ENCODE measurements around the gene SPRTN.

The SPRTN gene

GRCh38 chr1:231324660-231325059 lies 13.4 kb upstream of the SPRTN start:
- H3K4me3 Mint-ChIP-seq = no peak overlapping the region
- ATAC-seq (replicated peaks) = no peak

DNA sequence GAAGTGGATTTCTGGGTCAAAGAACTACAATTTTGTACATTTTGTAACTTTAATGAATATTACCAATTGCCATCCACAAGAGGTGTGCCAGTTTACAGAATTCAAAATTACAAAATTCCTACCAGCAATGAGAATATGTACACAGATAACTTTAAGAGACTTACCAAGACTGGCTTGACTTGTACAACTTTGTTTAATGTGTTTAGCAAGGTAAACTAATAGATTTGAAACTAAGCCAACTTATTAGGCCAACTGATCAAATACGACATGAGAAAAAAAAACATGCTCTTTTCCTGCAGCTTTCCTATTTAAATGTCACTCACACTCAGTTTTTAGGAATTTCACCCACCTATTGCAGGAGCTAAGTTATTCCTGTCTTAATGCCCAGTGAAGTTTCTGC lies 11.8 kb upstream of the SPRTN start:
- H3K4me1 Mint-ChIP-seq (ENCODE audit: low read depth in 2 of 2) = peaks cover 2 to 11% of the 10 kb centered on the region in 2 donors
- no peaks in the 10 kb centered on the region for H3K36me3 Mint-ChIP-seq (ENCODE audit: insufficient read depth)
- no peak for ATAC-seq (replicated peaks)
- H3K27me3 Mint-ChIP-seq = no peaks in the 10 kb centered on the region
- DNase-seq = no peak
- no peaks in the 10 kb centered on the region for H3K9me3 Mint-ChIP-seq
- no peak overlapping the region for H3K27ac Mint-ChIP-seq
- no peak overlapping the region for H3K4me3 Mint-ChIP-seq

More at GRCh38 chr1:231324660-231325059, 13.4 kb upstream of the SPRTN start:
- Mint-ChIP-seq H3K4me1 (ENCODE audit: low read depth in 2 of 2) (peaks cover 2 to 5% of the 10 kb centered on the region in 2 donors), H3K9me3 (no peaks in the 10 kb centered on the region), H3K27me3 (no peaks in the 10 kb centered on the region), H3K36me3 (ENCODE audit: insufficient read depth) (no peaks in the 10 kb centered on the region), H3K27ac (no peak overlapping the region)
- no peak for DNase-seq

- Mint-ChIP-seq H3K4me3 (no peak overlapping the region), H3K27ac (no peak overlapping the region), H3K9me3 (no peaks in the 10 kb centered on the region), H3K4me1 (ENCODE audit: low read depth in 2 of 2) (peaks cover 2 to 21% of the 10 kb centered on the region in 2 donors), H3K27me3 (no peaks in the 10 kb centered on the region), H3K36me3 (ENCODE audit: insufficient read depth) (peaks cover 11% of the 10 kb centered on the region)
- ATAC-seq (replicated peaks) (no peak), DNase-seq (no peak)
Measured at GRCh38 chr1:231327617-231328016, 10.5 kb upstream of the SPRTN start.

DNA sequence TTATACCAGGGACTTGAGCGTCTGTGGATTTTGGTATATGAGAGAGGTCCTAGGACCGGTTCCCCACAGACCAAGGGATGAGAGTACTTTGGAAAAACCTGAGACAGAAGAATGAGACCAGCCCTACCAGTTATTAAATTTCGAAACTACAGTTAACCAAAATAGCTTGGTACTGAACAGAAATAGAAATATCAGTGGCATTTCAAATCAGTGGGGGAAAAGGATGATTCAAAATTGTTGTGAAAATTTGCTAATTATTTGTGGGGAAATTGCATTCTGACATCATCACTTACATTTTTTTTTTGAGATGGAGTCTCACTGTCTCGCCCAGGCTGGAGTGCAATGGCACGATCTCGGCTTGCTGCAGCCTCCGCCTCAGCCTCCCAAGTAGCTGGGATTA lies 8.6 kb upstream of the SPRTN start:
- H3K9me3 Mint-ChIP-seq = no peaks in the 10 kb centered on the region
- no peak overlapping the region for H3K27ac Mint-ChIP-seq
- DNase-seq = no peak
- no peak overlapping the region for H3K4me3 Mint-ChIP-seq
- H3K36me3 Mint-ChIP-seq (ENCODE audit: insufficient read depth) = peaks cover 13% of the 10 kb centered on the region
- H3K27me3 Mint-ChIP-seq = no peaks in the 10 kb centered on the region
- no peak for ATAC-seq (replicated peaks)
- peaks cover 2 to 31% of the 10 kb centered on the region in 2 donors for H3K4me1 Mint-ChIP-seq (ENCODE audit: low read depth in 2 of 2)

DNA sequence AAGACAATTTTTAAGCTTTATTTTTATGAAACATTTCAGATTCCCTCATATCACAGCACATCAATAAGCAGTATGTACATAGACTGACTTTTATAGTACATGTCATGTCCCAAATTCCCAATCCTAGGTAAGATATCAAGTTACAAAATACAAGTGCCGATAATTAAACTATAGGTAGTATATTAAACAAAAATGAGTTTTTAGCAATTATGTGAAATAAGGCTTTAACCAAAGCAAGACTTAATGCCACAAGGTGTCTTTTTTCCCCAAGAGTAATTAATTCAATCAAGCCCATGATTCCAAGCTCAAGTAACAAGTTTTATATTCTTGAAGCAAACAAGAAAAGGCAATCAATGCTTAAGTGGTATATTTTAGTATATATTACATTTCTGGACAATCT lies 5.3 kb upstream of the SPRTN start:
- H3K27ac Mint-ChIP-seq = no peak overlapping the region
- H3K36me3 Mint-ChIP-seq (ENCODE audit: insufficient read depth) = peaks cover 29% of the 10 kb centered on the region
- ATAC-seq (replicated peaks) (no peak), DNase-seq (no peak)
- no peaks in the 10 kb centered on the region for H3K27me3 Mint-ChIP-seq
- H3K4me3 Mint-ChIP-seq = peak overlapping the region; percentile 6 to 94
- no peaks in the 10 kb centered on the region for H3K9me3 Mint-ChIP-seq
- peaks cover 21 to 50% of the 10 kb centered on the region in 2 donors for H3K4me1 Mint-ChIP-seq (ENCODE audit: low read depth in 2 of 2)

GRCh38 chr1:231334079-231334666 lies 3.9 kb upstream of the SPRTN start:
- ATAC-seq (replicated peaks) = no peak
- Mint-ChIP-seq H3K9me3 (no peaks in the 10 kb centered on the region), H3K36me3 (ENCODE audit: insufficient read depth) (peaks cover 43% of the 10 kb centered on the region), H3K27ac (no peak overlapping the region), H3K4me1 (ENCODE audit: low read depth in 2 of 2) (peaks cover 26 to 62% of the 10 kb centered on the region in 2 donors), H3K27me3 (no peaks in the 10 kb centered on the region), H3K4me3 (peak overlapping the region; percentile 94 to 96)
- no peak for DNase-seq

GRCh38 chr1:231334952-231335351 lies 3.1 kb upstream of the SPRTN start:
- Mint-ChIP-seq H3K4me1 (ENCODE audit: low read depth in 2 of 2) (peaks cover 31 to 61% of the 10 kb centered on the region in 2 donors), H3K4me3 (peak overlapping the region; percentile 94 to 96), H3K36me3 (ENCODE audit: insufficient read depth) (peaks cover 51% of the 10 kb centered on the region), H3K27me3 (no peaks in the 10 kb centered on the region), H3K9me3 (no peaks in the 10 kb centered on the region), H3K27ac (no peak overlapping the region)
- ATAC-seq (replicated peaks) (no peak), DNase-seq (no peak)

GRCh38 chr1:231335663-231336602 lies 2.2 kb upstream of the SPRTN start:
- DNase-seq = no peak
- no peak for ATAC-seq (replicated peaks)
- H3K4me3 Mint-ChIP-seq = peak overlapping the region; percentile 94 to 96
- no peaks in the 10 kb centered on the region for H3K27me3 Mint-ChIP-seq
- peak overlapping the region; percentile 54 to 100 for H3K27ac Mint-ChIP-seq
- peaks cover 60% of the 10 kb centered on the region for H3K36me3 Mint-ChIP-seq (ENCODE audit: insufficient read depth)
- H3K9me3 Mint-ChIP-seq = no peaks in the 10 kb centered on the region
- H3K4me1 Mint-ChIP-seq (ENCODE audit: low read depth in 2 of 2) = peaks cover 35 to 65% of the 10 kb centered on the region in 2 donors

DNA sequence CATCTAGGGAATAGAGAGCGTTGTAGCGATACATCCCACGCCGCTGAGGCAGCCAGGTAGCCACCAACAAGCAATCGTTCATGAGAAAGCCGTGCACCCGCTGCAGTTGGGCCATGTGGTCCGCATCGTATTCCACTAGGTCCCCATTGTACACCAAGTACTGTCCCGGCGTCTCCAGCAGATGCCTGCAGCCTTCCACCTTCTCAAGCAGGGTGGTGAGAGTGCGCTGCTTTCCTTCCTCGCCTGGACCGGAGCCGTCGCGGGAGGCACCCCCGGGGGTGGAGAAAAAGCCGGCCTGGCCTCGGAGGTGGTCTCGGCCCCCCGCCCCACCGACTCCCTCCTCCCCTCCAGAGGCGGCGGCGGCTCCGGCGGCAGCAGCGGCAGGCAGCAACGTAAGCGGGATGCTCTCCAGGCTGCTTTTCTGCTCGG lies 1.0 kb upstream of the SPRTN start:
- H3K9me3 Mint-ChIP-seq = no peaks in the 10 kb centered on the region
- DNase-seq (no peak), ATAC-seq (replicated peaks) (peak; percentile 6)
- peak overlapping the region; percentile 99 to 100 for H3K27ac Mint-ChIP-seq
- peaks cover 35 to 55% of the 10 kb centered on the region in 2 donors for H3K4me1 Mint-ChIP-seq (ENCODE audit: low read depth in 2 of 2)
- no peaks in the 10 kb centered on the region for H3K27me3 Mint-ChIP-seq
- peaks cover 63% of the 10 kb centered on the region for H3K36me3 Mint-ChIP-seq (ENCODE audit: insufficient read depth)
- peak overlapping the region; percentile 94 to 96 for H3K4me3 Mint-ChIP-seq

- peak within 1 kb of the TSS; percentile 99 to 100 for H3K27ac Mint-ChIP-seq
- DNase-seq (peak; percentile 98 to 99 (median 99)), ATAC-seq (replicated peaks) (peak; percentile 75)
- peak within 1 kb of the TSS; percentile 94 to 96 for H3K4me3 Mint-ChIP-seq
- H3K27me3 Mint-ChIP-seq = no peaks in the 10 kb centered on the region
- peaks cover 35 to 53% of the 10 kb centered on the region in 2 donors for H3K4me1 Mint-ChIP-seq (ENCODE audit: low read depth in 2 of 2)
- H3K9me3 Mint-ChIP-seq = no peaks in the 10 kb centered on the region
- peaks cover 59% of the 10 kb centered on the region for H3K36me3 Mint-ChIP-seq (ENCODE audit: insufficient read depth)
Measured at GRCh38 chr1:231337472-231338269, 422 bp upstream of the SPRTN start, which contains the start of gene EXOC8. TSS of gene EXOC8 (minus strand) at chr1:231337852. CDS start at chr1:231337745, 107 bp downstream.

GRCh38 chr1:231340328-231341013 lies 2.4 kb downstream of the SPRTN start:
- Mint-ChIP-seq H3K9me3 (no peaks in the 10 kb centered on the region), H3K27ac (peak overlapping the region in 1 of 2 donors; percentile 65), H3K4me3 (no peak overlapping the region), H3K36me3 (ENCODE audit: insufficient read depth) (peaks cover 64% of the 10 kb centered on the region), H3K27me3 (no peaks in the 10 kb centered on the region), H3K4me1 (ENCODE audit: low read depth in 2 of 2) (peaks cover 35 to 50% of the 10 kb centered on the region in 2 donors)
- DNase-seq (no peak), ATAC-seq (replicated peaks) (no peak)

GRCh38 chr1:231347961-231348360 lies 9.9 kb downstream of the SPRTN start:
- no peaks in the 10 kb centered on the region for H3K9me3 Mint-ChIP-seq
- H3K36me3 Mint-ChIP-seq (ENCODE audit: insufficient read depth) = peaks cover 79% of the 10 kb centered on the region
- no peak overlapping the region for H3K27ac Mint-ChIP-seq
- no peaks in the 10 kb centered on the region for H3K27me3 Mint-ChIP-seq
- H3K4me3 Mint-ChIP-seq = no peak overlapping the region
- DNase-seq = no peak
- H3K4me1 Mint-ChIP-seq (ENCODE audit: low read depth in 2 of 2) = peaks cover 2 to 8% of the 10 kb centered on the region in 2 donors
- ATAC-seq (replicated peaks) = no peak

GRCh38 chr1:231348442-231348841 lies 10.3 kb downstream of the SPRTN start:
- no peaks in the 10 kb centered on the region for H3K27me3 Mint-ChIP-seq
- no peaks in the 10 kb centered on the region for H3K9me3 Mint-ChIP-seq
- DNase-seq (no peak), ATAC-seq (replicated peaks) (no peak)
- no peak overlapping the region for H3K4me3 Mint-ChIP-seq
- no peak overlapping the region for H3K27ac Mint-ChIP-seq
- peaks cover 84% of the 10 kb centered on the region for H3K36me3 Mint-ChIP-seq (ENCODE audit: insufficient read depth)
- H3K4me1 Mint-ChIP-seq (ENCODE audit: low read depth in 2 of 2) = peaks cover 2 to 3% of the 10 kb centered on the region in 2 donors
